GM12878 (cell line): ENCODE data around the gene GRIA2. TPM values are rescaled to one million over a fixed set of nuclear protein-coding genes. Genes with fewer than 3 reads are reported as not detected.

ENCODE experiments used
- ATAC-seq: fragments of 200-7000 bp; cut with Tn5 transposase; 3 replicates; pipeline ENCODE4 v1.9.1; 2020; ENCODE audit warnings: mild to moderate bottlenecking, moderate library complexity
- BruUV-seq: library from RNA; stranded (reverse); fragments of 400-500 nt; replicated peaks from 2 replicates; lab custom pipeline; 2021; lab: Mats Ljungman, UMichigan
- CTCF ChIA-PET: fragments of 300-600 bp; sonication (Branson Sonifier 250); formaldehyde crosslinking; extraction: SDS; loops from one replicate; lab custom pipeline; 2021; ENCODE audit warnings: inconsistent platforms; lab: Yijun Ruan, JAX
- POLR2A ChIA-PET: fragments of 350-600 bp; formaldehyde crosslinking; extraction: SDS; loops from one replicate; lab custom pipeline; 2021; ENCODE audit warnings: inconsistent platforms; lab: Charles Lee
- RAD21 ChIA-PET: fragments of 300-600 bp; sonication (Branson Sonifier 250); formaldehyde crosslinking; loops from one replicate; lab custom pipeline; 2023; ENCODE audit warnings: antibody characterized with exemption; ENCODE audit not compliant: unreplicated experiment; lab: Charles Lee
- SMC1A ChIA-PET: fragments of 300-600 bp; sonication (Branson Sonifier 250); formaldehyde crosslinking; loops from one replicate; lab custom pipeline; 2023; ENCODE audit not compliant: unreplicated experiment, uncharacterized antibody; lab: Charles Lee
- DNase-seq: peaks from one replicate; pipeline ENCODE4 v3.0.0-alpha.2; 2011; ENCODE audit warnings: low read depth, low spot score
- FAIRE-seq: peaks from 3 replicates; lab custom pipeline; 2011; peaks lifted over from hg19 to GRCh38; lab: Jason Lieb, UNC
- H2AFZ ChIP-seq: 2 replicates; pipeline ENCODE4 v1.6.0; 2011; ENCODE audit warnings: low read depth, low read length, control low read depth; ENCODE audit not compliant: control insufficient read depth
- H3K27ac ChIP-seq: 2 replicates; pipeline ENCODE4 v1.5.1; 2011; ENCODE audit warnings: control low read depth; ENCODE audit not compliant: control insufficient read depth, insufficient read depth
- H3K27me3 ChIP-seq, 2 experiments: replicated peaks in 1 of 2; 2 replicates each; pipeline versions ENCODE4 v1.6.0 to v1.6.1; 2011; ENCODE audit warnings: low read length in 1 of 2; ENCODE audit not compliant: control insufficient read depth in 2 of 2, insufficient read depth in 2 of 2
- H3K36me3 ChIP-seq, 2 experiments: 2 replicates each; pipeline ENCODE4 v1.5.1; 2011; ENCODE audit warnings: low read length in 1 of 2; ENCODE audit not compliant: control insufficient read depth in 2 of 2, insufficient read depth in 2 of 2
- H3K4me1 ChIP-seq: 2 replicates; pipeline ENCODE4 v1.6.1; 2011; ENCODE audit warnings: mild to moderate bottlenecking, low read length, moderate library complexity, mixed read lengths; ENCODE audit not compliant: control insufficient read depth, insufficient read depth
- H3K4me2 ChIP-seq: 2 replicates; pipeline ENCODE4 v1.6.0; 2011; ENCODE audit warnings: control low read depth; ENCODE audit not compliant: control insufficient read depth, insufficient read depth
- H3K4me3 ChIP-seq: fragments of 200-600 bp; sonication (generic); 2 replicates; pipeline ENCODE4 v1.5.1; 2016
- H3K79me2 ChIP-seq: 2 replicates; pipeline ENCODE4 v1.6.0; 2011; ENCODE audit warnings: low read length; ENCODE audit not compliant: control insufficient read depth, insufficient read depth
- H3K9ac ChIP-seq: 2 replicates; pipeline ENCODE4 v1.8.0; 2011; ENCODE audit warnings: low read length, control low read depth, mixed read lengths; ENCODE audit not compliant: control insufficient read depth, insufficient read depth
- H3K9me3 ChIP-seq: replicated peaks from 3 replicates; pipeline ENCODE4 v1.5.1; 2011; ENCODE audit warnings: mild to moderate bottlenecking, low read length; ENCODE audit not compliant: control insufficient read depth, insufficient read depth
- H4K20me1 ChIP-seq: 2 replicates; pipeline ENCODE4 v1.6.0; 2011; ENCODE audit not compliant: control insufficient read depth, insufficient read depth
- EED ChIP-seq: sonication (generic); IDR thresholded peaks from 2 replicates; pipeline ENCODE4 v1.6.1; 2016; ENCODE audit warnings: antibody characterized with exemption, low read depth
- EP300 ChIP-seq, 2 experiments: fragments of 150-350 bp in 1 of 2; IDR thresholded peaks; 2 replicates each; pipeline ENCODE4 v1.6.1; 2011 to 2012; ENCODE audit warnings: low read depth in 2 of 2, low read length in 2 of 2, borderline replicate concordance in 1 of 2, improper control_type of control experiment in 1 of 2, inconsistent platforms in 1 of 2; ENCODE audit not compliant: control insufficient read depth in 1 of 2
- LARP7 ChIP-seq: fragments of 450-650 bp; IDR thresholded peaks from 2 replicates; pipeline ENCODE4 v1.6.1; 2017; ENCODE audit warnings: mild to moderate bottlenecking
- NR2F1 ChIP-seq: fragments of 450-650 bp; conservative IDR thresholded peaks from 2 replicates; pipeline ENCODE4 v1.6.1; 2017; ENCODE audit warnings: mild to moderate bottlenecking
- TBL1XR1 ChIP-seq: IDR thresholded peaks from 2 replicates; pipeline ENCODE4 v1.6.1; 2012; ENCODE audit warnings: low read depth, low read length, improper control_type of control experiment
- TCF12 ChIP-seq: IDR thresholded peaks from 2 replicates; pipeline ENCODE4 v1.6.1; 2011; ENCODE audit warnings: low read depth, mild to moderate bottlenecking, low read length
- WRNIP1 ChIP-seq: IDR thresholded peaks from 2 replicates; pipeline ENCODE4 v1.6.1; 2011; ENCODE audit warnings: low read depth, low read length, improper control_type of control experiment, borderline replicate concordance
- ZNF274 ChIP-seq: IDR thresholded peaks from one replicate; pipeline ENCODE4 v1.8.0; 2011; ENCODE audit not compliant: insufficient read length, insufficient read depth
- ZZZ3 ChIP-seq: IDR thresholded peaks from 2 replicates; pipeline ENCODE4 v1.6.1; 2011; ENCODE audit warnings: low read depth; ENCODE audit not compliant: control insufficient read depth, insufficient read length
- WGBS: methylation state at CpG from one replicate; pipeline ENCODE4 v1.1.6; 2016; ENCODE audit warnings: low lambda C conversion rate; ENCODE audit not compliant: insufficient replicate concordance, insufficient coverage; ENCODE audit errors: missing lambda C conversion rate; 5-methylcytosine and 5-hydroxymethylcytosine counted together
- in situ Hi-C: fragments of 300-500 bp; cut with MboI; formaldehyde crosslinking; loops from 9 replicates; pipeline ENCODE4 v1.14.3; 2018; ENCODE audit warnings: mixed read lengths
- intact Hi-C: fragments of 100-400 bp; cut with micrococcal nuclease; formaldehyde crosslinking; loops from one replicate; pipeline ENCODE4 v1.14.2; 2022; ENCODE audit not compliant: unreplicated experiment
- polyA plus RNA-seq, 11 experiments: library from polyadenylated mRNA; depleted of rRNA in 4 of 11; unstranded in 6 of 11; stranded (reverse) in 5 of 11; fragments of >200 nt; fragmentation: Nextera tagmentation in 4 of 11; fragmentation: Illumina TruSeq in 1 of 11; extraction: Ambion mirVana in 4 of 11; extraction: Trizol in 1 of 11; gene quantifications; 1 replicate in 1 of 11; 2 replicates in 10 of 11; pipeline versions ENCODE4 v1.2.1 to v1.2.3, GENCODE V29; 2011 to 2016; ENCODE audit warnings: inconsistent platforms in 2 of 11, missing spikeins in 2 of 11, low read depth in 1 of 11
- total RNA-seq, 4 experiments: library from RNA; depleted of rRNA in 3 of 4; stranded (reverse); fragments of >200 nt in 3 of 4; fragmentation: Illumina TruSeq in 1 of 4; extraction: Trizol in 1 of 4; gene quantifications; 2 replicates each; pipeline versions ENCODE4 v1.2.1 to v1.2.3, GENCODE V29; 2013 to 2021
- TF ChIP-seq, protein P1 (sequence below), 3 experiments: IDR thresholded peaks in 2 of 3; conservative IDR thresholded peaks in 1 of 3; 2 replicates each; pipeline ENCODE4 v1.5.1; 2011; ENCODE audit warnings: low read depth in 3 of 3, low read length in 3 of 3, mild to moderate bottlenecking in 3 of 3, control low read depth in 2 of 3, moderate library complexity in 2 of 3, inconsistent platforms in 1 of 3, mixed read lengths in 1 of 3; ENCODE audit not compliant: control insufficient read depth in 2 of 3, insufficient read depth in 1 of 3; ENCODE audit errors: extremely low read depth in 1 of 3
- TF ChIP-seq, protein P2 (sequence below): fragments of 150-350 bp; IDR thresholded peaks from 2 replicates; pipeline ENCODE4 v1.6.1; 2014; ENCODE audit warnings: mild to moderate bottlenecking, low read depth, low read length
- TF ChIP-seq, protein P3 (sequence below): fragments of 450-650 bp; IDR thresholded peaks from 2 replicates; pipeline ENCODE4 v1.6.1; 2017; ENCODE audit warnings: antibody characterized with exemption, mild to moderate bottlenecking, moderate library complexity

GRIA2 gene
- total and polyA plus RNA-seq, 10 of the 15 experiments (the other 5 are each of a cell fraction or from before 2014, with no cell fraction given) = under 0.01 TPM; not detected in 9

DNA sequence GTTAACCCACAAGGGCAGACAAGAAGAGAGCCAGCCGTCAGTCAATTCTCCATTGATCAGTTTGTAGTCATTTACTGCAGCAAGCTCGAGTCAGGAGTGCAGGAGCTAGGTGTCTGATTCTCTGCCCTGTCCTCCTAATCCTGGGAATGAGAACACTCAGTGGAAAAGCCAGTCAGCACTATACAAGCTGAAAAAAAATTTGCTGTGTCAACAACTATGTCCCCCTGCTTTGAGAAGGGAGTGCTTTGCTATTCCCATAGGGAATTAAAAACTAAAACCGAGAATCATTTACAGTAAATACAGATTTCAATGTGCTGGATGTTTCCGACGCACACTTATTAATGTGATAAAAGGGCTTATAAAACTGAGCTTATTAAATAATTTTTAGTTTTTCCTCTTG lies 84.2 kb downstream of the GRIA2 start:
- H3K4me1 ChIP-seq = no peaks in the 10 kb centered on the region
- FAIRE-seq (no peak), ATAC-seq (no peak), DNase-seq (no peak)
- in situ Hi-C loops = no loop called here
- ChIA-PET CTCF (no interaction called here), RAD21 (no interaction called here), POLR2A (no interaction called here), SMC1A (interaction anchor here (1.3 to 1.8 kb wide), 2 partner anchors 9 to 11 kb away, joined by 3 to 4 read pairs; no protein-coding TSS in a partner anchor)
- intact Hi-C loops = no loop called here
- H3K27ac ChIP-seq = no peak overlapping the region
- 13% methylated on average over 5 of the region's 5 CpGs for WGBS
- TF ChIP-seq EED (no peak), TCF12 (no peak), ZZZ3 (no peak), TBL1XR1 (no peak)
- no peaks in the 10 kb centered on the region for H3K79me2 ChIP-seq
- no peaks in the 10 kb centered on the region for H3K27me3 ChIP-seq
- H3K36me3 ChIP-seq = no peaks in the 10 kb centered on the region
- no peak overlapping the region for H3K4me3 ChIP-seq
- no TSS peak for BruUV-seq
- no peak overlapping the region for H2AFZ ChIP-seq
- H3K4me2 ChIP-seq = no peak overlapping the region
- H3K9me3 ChIP-seq = no peaks in the 10 kb centered on the region
- H4K20me1 ChIP-seq = no peaks in the 10 kb centered on the region
- H3K9ac ChIP-seq = no peak overlapping the region

DNA sequence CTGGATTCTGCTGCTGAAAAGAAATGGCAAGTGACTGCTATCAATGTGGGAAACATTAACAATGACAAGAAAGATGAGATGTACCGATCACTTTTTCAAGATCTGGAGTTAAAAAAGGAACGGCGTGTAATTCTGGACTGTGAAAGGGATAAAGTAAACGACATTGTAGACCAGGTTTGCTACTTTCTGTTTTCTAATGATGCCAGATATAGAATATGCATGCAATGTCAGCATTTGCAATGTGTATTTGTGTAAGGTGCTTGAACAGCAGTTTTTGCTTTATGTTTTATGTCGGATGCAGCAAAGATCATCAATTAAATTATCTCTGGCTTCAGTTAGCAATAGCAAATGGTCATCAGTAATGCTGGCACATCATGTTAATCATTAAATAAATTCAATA lies 92.2 kb downstream of the GRIA2 start:
- BruUV-seq = no TSS peak
- no peaks in the 10 kb centered on the region for H3K79me2 ChIP-seq
- ChIA-PET CTCF (no interaction called here), RAD21 (no interaction called here), SMC1A (no interaction called here), POLR2A (no interaction called here)
- no peak overlapping the region for H3K4me3 ChIP-seq
- DNase-seq (no peak), ATAC-seq (no peak), FAIRE-seq (no peak)
- H2AFZ ChIP-seq = no peak overlapping the region
- H3K4me2 ChIP-seq = no peak overlapping the region
- H4K20me1 ChIP-seq = no peaks in the 10 kb centered on the region
- intact Hi-C loops = no loop called here
- H3K4me1 ChIP-seq = no peaks in the 10 kb centered on the region
- no peaks in the 10 kb centered on the region for H3K36me3 ChIP-seq
- H3K9ac ChIP-seq = no peak overlapping the region
- in situ Hi-C loops = no loop called here
- H3K27me3 ChIP-seq = no peaks in the 10 kb centered on the region
- H3K9me3 ChIP-seq = no peaks in the 10 kb centered on the region
- H3K27ac ChIP-seq = no peak overlapping the region
- 37% methylated on average over 5 of the region's 5 CpGs for WGBS
- no peak for TF ChIP-seq TCF12
- no peak for TF ChIP-seq LARP7
- TF ChIP-seq NR2F1 = no peak
- TF ChIP-seq, protein P1, sequence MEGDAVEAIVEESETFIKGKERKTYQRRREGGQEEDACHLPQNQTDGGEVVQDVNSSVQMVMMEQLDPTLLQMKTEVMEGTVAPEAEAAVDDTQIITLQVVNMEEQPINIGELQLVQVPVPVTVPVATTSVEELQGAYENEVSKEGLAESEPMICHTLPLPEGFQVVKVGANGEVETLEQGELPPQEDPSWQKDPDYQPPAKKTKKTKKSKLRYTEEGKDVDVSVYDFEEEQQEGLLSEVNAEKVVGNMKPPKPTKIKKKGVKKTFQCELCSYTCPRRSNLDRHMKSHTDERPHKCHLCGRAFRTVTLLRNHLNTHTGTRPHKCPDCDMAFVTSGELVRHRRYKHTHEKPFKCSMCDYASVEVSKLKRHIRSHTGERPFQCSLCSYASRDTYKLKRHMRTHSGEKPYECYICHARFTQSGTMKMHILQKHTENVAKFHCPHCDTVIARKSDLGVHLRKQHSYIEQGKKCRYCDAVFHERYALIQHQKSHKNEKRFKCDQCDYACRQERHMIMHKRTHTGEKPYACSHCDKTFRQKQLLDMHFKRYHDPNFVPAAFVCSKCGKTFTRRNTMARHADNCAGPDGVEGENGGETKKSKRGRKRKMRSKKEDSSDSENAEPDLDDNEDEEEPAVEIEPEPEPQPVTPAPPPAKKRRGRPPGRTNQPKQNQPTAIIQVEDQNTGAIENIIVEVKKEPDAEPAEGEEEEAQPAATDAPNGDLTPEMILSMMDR (IDR thresholded peaks at IDR 0.05 in 2 of 3, conservative IDR thresholded peaks at IDR 0.05 in 1 of 3; ENCODE audit: control insufficient read depth in 2 of 3, extremely low read depth in 1 of 3, insufficient read depth in 1 of 3, low read depth in 3 of 3, low read length in 3 of 3) = no peak
- TF ChIP-seq WRNIP1 = no peak
- TF ChIP-seq, protein P2, sequence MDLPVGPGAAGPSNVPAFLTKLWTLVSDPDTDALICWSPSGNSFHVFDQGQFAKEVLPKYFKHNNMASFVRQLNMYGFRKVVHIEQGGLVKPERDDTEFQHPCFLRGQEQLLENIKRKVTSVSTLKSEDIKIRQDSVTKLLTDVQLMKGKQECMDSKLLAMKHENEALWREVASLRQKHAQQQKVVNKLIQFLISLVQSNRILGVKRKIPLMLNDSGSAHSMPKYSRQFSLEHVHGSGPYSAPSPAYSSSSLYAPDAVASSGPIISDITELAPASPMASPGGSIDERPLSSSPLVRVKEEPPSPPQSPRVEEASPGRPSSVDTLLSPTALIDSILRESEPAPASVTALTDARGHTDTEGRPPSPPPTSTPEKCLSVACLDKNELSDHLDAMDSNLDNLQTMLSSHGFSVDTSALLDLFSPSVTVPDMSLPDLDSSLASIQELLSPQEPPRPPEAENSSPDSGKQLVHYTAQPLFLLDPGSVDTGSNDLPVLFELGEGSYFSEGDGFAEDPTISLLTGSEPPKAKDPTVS = no peak
- no peak for TF ChIP-seq ZNF274
- TF ChIP-seq, protein P3, sequence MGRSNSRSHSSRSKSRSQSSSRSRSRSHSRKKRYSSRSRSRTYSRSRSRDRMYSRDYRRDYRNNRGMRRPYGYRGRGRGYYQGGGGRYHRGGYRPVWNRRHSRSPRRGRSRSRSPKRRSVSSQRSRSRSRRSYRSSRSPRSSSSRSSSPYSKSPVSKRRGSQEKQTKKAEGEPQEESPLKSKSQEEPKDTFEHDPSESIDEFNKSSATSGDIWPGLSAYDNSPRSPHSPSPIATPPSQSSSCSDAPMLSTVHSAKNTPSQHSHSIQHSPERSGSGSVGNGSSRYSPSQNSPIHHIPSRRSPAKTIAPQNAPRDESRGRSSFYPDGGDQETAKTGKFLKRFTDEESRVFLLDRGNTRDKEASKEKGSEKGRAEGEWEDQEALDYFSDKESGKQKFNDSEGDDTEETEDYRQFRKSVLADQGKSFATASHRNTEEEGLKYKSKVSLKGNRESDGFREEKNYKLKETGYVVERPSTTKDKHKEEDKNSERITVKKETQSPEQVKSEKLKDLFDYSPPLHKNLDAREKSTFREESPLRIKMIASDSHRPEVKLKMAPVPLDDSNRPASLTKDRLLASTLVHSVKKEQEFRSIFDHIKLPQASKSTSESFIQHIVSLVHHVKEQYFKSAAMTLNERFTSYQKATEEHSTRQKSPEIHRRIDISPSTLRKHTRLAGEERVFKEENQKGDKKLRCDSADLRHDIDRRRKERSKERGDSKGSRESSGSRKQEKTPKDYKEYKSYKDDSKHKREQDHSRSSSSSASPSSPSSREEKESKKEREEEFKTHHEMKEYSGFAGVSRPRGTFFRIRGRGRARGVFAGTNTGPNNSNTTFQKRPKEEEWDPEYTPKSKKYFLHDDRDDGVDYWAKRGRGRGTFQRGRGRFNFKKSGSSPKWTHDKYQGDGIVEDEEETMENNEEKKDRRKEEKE = no peak
- no peak for TF ChIP-seq EP300 (IDR thresholded peaks at IDR 0.05; ENCODE audit: borderline replicate concordance in 1 of 2, control insufficient read depth in 1 of 2, low read depth in 2 of 2, low read length in 2 of 2)
